ENCODE data around the gene DPEP1.
"Not testable (repeated sequence)": the region's sequence is repeated elsewhere in the genome, so short reads cannot be mapped to it uniquely, and the experiment has no call there.

DPEP1 gene

DNA sequence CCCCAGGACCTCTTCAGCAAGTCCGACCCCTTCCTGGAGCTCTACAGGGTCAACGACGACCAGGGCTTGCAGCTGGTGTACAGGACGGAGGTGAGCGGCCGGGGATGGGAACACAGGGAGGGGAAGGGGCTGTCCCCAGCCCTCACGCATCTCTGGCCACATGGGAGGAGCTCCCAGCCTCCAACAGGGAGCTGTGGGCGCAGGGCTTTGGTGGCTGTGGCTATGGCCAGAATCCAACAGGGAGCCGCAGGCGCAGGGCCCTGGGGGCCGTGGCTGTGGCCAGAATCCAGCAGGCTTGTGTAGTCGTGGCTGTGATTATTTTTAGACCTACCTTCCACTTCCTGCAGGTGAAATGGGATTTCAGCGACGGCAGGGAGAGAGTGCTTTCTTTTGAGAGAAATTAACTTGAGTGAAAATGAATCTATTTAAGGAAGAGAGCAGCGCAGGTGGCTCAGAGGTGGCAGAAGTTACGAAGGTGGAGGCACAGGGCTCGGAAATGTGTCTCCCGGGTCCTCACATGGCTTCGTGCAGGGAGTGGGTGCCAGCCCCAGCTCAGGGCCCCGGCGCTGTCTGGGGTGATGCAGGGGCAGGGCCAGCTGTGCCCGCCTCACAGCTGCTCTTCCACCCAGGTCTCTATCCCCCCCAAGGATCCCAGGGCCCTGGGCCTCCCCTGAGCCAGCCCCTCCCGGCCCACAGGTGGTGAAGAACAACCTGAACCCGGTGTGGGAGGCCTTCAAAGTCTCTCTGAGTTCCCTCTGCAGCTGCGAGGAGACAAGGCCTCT lies 28.5 kb upstream of the DPEP1 start:
- no peak overlapping the region for H3K4me3 ChIP-seq (ENCODE audit: low read length)
- no peak for TF ChIP-seq CTCF (conservative IDR thresholded peaks at IDR 0.05; ENCODE audit: low read depth, low read length)
- DNase-seq (ENCODE audit: low read depth) = no peak

GRCh38 chr16:89586218-89586617 lies 27.2 kb upstream of the DPEP1 start:
- DNase-seq (ENCODE audit: low read depth) = no peak
- no peak for TF ChIP-seq CTCF (conservative IDR thresholded peaks at IDR 0.05; ENCODE audit: low read depth, low read length)
- H3K4me3 ChIP-seq (ENCODE audit: low read length) = no peak overlapping the region

DNA sequence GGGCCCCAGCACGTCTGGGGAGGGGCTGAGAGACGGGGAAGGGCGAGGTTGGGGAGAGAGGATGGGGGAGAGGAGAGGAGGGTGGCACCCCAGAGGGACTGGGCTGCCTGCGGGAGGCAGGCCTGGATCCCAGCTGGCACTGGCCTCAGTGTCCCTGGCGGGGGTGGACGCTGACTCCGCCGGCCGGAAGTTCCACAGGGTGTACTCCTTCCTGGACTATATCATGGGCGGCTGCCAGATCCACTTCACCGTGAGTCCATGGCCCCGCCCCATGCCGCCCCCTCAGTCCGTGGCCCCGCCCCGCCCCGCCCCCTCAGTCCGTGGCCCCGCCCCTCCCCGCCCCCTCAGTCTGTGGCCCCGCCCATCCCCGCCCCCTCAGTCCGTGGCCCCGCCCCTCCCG lies 26.6 kb upstream of the DPEP1 start:
- no peak for DNase-seq (ENCODE audit: low read depth)
- TF ChIP-seq CTCF (conservative IDR thresholded peaks at IDR 0.05; ENCODE audit: low read depth, low read length) = no peak
- H3K4me3 ChIP-seq (ENCODE audit: low read length) = no peak overlapping the region

DNA sequence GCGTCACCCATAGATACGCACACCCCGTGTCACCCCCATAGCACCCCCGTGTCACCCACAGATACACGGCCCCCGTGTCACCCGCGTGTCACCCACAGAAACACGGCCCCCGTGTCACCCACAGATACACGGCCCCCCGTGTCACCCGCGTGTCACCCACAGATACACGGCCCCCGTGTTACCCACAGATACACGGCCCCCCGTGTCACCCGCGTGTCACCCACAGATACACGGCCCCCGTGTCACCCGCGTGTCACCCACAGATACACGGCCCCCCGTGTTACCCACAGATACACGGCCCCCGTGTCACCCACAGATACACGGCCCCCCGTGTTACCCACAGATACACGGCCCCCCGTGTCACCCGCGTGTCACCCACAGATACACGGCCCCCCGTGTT lies 25.8 kb upstream of the DPEP1 start:
- H3K4me3 ChIP-seq (ENCODE audit: low read length); DNase-seq (ENCODE audit: low read depth): not testable (repeated sequence)

DNA sequence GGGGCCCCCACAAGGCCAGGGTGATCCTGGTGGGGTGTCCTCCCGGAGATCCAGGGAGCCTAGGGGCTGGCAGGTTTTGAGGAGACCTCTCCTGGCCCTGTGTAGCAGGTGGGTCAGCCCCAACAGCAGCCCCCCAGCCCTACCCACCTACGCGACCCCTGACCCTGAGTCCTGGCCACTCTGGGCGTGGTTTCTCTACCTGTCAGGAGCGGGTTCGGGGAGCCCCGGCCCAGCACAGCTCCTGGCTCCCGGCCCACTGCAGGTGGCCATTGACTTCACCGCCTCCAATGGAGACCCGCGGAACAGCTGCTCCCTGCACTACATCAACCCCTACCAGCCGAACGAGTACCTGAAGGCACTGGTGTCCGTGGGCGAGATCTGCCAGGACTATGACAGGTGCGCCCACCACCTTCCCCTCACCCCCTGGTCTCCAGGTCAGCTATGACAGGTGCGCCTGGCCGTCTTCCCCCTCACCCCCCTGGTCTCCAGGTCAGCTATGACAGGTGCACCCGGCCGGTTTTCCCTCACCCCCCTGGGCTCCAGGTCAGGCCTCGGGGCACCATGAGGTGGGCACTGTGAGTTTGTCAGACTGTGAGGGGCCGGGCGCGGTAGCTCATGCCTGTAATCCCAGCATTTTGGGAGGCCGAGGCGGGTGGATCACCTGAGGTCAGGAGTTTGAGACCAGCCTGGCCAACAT lies 24.9 kb upstream of the DPEP1 start:
- DNase-seq (ENCODE audit: low read depth) = no peak
- no peak for TF ChIP-seq CTCF (conservative IDR thresholded peaks at IDR 0.05; ENCODE audit: low read depth, low read length)
- H3K4me3 ChIP-seq (ENCODE audit: low read length) = no peak overlapping the region

- no peak overlapping the region for H3K4me3 ChIP-seq (ENCODE audit: low read length)
- TF ChIP-seq CTCF (conservative IDR thresholded peaks at IDR 0.05; ENCODE audit: low read depth, low read length) = no peak
- no peak for DNase-seq (ENCODE audit: low read depth)
Measured at GRCh38 chr16:89589241-89589926, 24.1 kb upstream of the DPEP1 start.

DNA sequence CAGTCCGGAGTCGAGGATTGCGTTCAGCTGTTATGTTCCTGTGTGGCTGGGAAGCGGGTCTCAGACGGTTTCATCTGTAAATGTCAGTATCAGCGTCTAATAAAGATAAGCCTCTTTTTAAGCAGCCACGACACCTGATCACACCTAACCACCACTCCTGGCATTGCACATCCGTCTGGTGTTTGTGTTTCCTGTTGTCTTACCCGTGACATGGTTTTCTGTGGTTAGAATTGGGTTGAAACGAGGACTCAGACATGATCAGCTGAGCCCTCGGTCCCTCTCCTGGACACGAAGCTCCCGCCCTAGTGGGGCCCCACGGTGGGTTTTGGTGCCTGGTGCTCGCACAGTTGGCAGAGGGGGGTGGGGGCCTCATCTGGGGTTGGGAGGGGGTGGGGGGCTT lies 19.6 kb upstream of the DPEP1 start:
- DNase-seq (ENCODE audit: low read depth) = no peak
- no peak overlapping the region for H3K4me3 ChIP-seq (ENCODE audit: low read length)

More for the DNA sequence above, 19.6 kb upstream of the DPEP1 start:
- TF ChIP-seq CTCF (conservative IDR thresholded peaks at IDR 0.05; ENCODE audit: low read depth, low read length) = no peak

All from retinal pigment epithelial cell (primary cell).